HG02870 (cell line): ENCODE measurements around the gene PADI3.

ENCODE experiments used
- ATAC-seq: cut with Tn5 transposase; IDR thresholded peaks from one replicate; pipeline ENCODE4 v1.9.1; 2021; ENCODE audit warnings: mild to moderate bottlenecking, moderate library complexity; ENCODE audit not compliant: unreplicated experiment

PADI3 gene

GRCh38 chr1:17214876-17215544 lies 33.9 kb upstream of the PADI3 start:
- ATAC-seq = no peak

- no peak for ATAC-seq
Measured at GRCh38 chr1:17215545-17215890, 33.4 kb upstream of the PADI3 start.

- ATAC-seq = no peak
Measured at GRCh38 chr1:17216078-17216477, 32.8 kb upstream of the PADI3 start.

- no peak for ATAC-seq
Measured at GRCh38 chr1:17217607-17218006, 31.3 kb upstream of the PADI3 start.

GRCh38 chr1:17218939-17219338 lies 30.0 kb upstream of the PADI3 start:
- no peak for ATAC-seq

- ATAC-seq = no peak
Measured at GRCh38 chr1:17220287-17220686, 28.6 kb upstream of the PADI3 start.

GRCh38 chr1:17222557-17222956 lies 26.3 kb upstream of the PADI3 start:
- ATAC-seq = no peak

GRCh38 chr1:17224434-17224833 lies 24.5 kb upstream of the PADI3 start:
- ATAC-seq = no peak

GRCh38 chr1:17225140-17225539 lies 23.8 kb upstream of the PADI3 start:
- ATAC-seq = no peak

GRCh38 chr1:17227358-17227915 lies 21.5 kb upstream of the PADI3 start:
- no peak for ATAC-seq

GRCh38 chr1:17228619-17229018 lies 20.3 kb upstream of the PADI3 start:
- no peak for ATAC-seq

- ATAC-seq = no peak
Measured at GRCh38 chr1:17229379-17229778, 19.5 kb upstream of the PADI3 start.

GRCh38 chr1:17230106-17230505 lies 18.8 kb upstream of the PADI3 start:
- no peak for ATAC-seq

- ATAC-seq = no peak
Measured at GRCh38 chr1:17230671-17231310, 18.1 kb upstream of the PADI3 start.

GRCh38 chr1:17232759-17233661 lies 15.9 kb upstream of the PADI3 start:
- no peak for ATAC-seq

- ATAC-seq = no peak
Measured at GRCh38 chr1:17233675-17234320, 15.1 kb upstream of the PADI3 start.

- no peak for ATAC-seq
Measured at GRCh38 chr1:17234405-17234804, 14.5 kb upstream of the PADI3 start.

GRCh38 chr1:17235135-17235885 lies 13.6 kb upstream of the PADI3 start:
- no peak for ATAC-seq

- ATAC-seq = no peak
Measured at GRCh38 chr1:17236779-17237560, 11.9 kb upstream of the PADI3 start.

GRCh38 chr1:17237561-17237903 lies 11.4 kb upstream of the PADI3 start:
- no peak for ATAC-seq
